SK-N-SH (cell line): Measurements from ENCODE around the gene ZNF496. TPM values are rescaled to one million over a fixed set of nuclear protein-coding genes. Genes with fewer than 3 reads are reported as not detected.

ENCODE experiments used
- CTCF ChIA-PET: fragments of 300-600, 350-600 bp; formaldehyde crosslinking; extraction: SDS; loops from one replicate; lab custom pipeline; 2021; lab: Yijun Ruan, JAX
- POLR2A ChIA-PET: fragments of 350-600 bp; sonication (Branson Sonifier 250); formaldehyde crosslinking; extraction: SDS; loops from one replicate; lab custom pipeline; 2020; ENCODE audit warnings: antibody characterized with exemption, inconsistent platforms; lab: Yijun Ruan, JAX
- DNase-seq: peaks from one replicate; pipeline ENCODE4 v3.0.0; 2012
- H2AFZ ChIP-seq: fragments of 200-600 bp; sonication (generic); 2 replicates; pipeline ENCODE4 v1.8.1; 2016; ENCODE audit warnings: antibody characterized with exemption, mild to moderate bottlenecking, low read depth
- H3F3A ChIP-seq: fragments of 200-600 bp; sonication (generic); replicated peaks from 2 replicates; pipeline ENCODE3; 2016; ENCODE audit warnings: antibody characterized with exemption, mild to moderate bottlenecking; ENCODE audit not compliant: insufficient read depth
- H3K27ac ChIP-seq, 2 experiments: fragments of 200-500 bp in 1 of 2; fragments of 200-600 bp in 1 of 2; sonication (Bioruptor generic) in 1 of 2; sonication (generic), shearing (Covaris generic) in 1 of 2; 2 replicates each; pipeline versions ENCODE4 v1.5.1 to v1.6.1; 2014 to 2016; ENCODE audit warnings: low read depth in 2 of 2, inconsistent platforms in 1 of 2, low read length in 1 of 2, mild to moderate bottlenecking in 1 of 2, mixed read lengths in 1 of 2
- H3K27me3 ChIP-seq: fragments of 200-600 bp; sonication (generic), shearing (Covaris generic); 2 replicates; pipeline ENCODE4 v1.6.1; 2016; ENCODE audit warnings: mixed run types; ENCODE audit not compliant: insufficient read depth
- H3K36me3 ChIP-seq, 2 experiments: fragments of 200-500 bp in 1 of 2; fragments of 200-600 bp in 1 of 2; sonication (Bioruptor generic) in 1 of 2; sonication (generic) in 1 of 2; replicated peaks in 1 of 2; 2 replicates each; pipeline versions ENCODE3 to v1.5.1; 2014 to 2016; ENCODE audit warnings: low read length in 1 of 2, mild to moderate bottlenecking in 1 of 2; ENCODE audit not compliant: insufficient read depth in 2 of 2, control insufficient read depth in 1 of 2
- H3K4me1 ChIP-seq, 2 experiments: fragments of 200-500 bp in 1 of 2; fragments of 200-600 bp in 1 of 2; sonication (Bioruptor generic) in 1 of 2; sonication (generic), shearing (Covaris generic) in 1 of 2; 2 replicates each; pipeline versions ENCODE4 v1.5.1 to v1.6.1; 2014 to 2016; ENCODE audit warnings: low read depth in 1 of 2, low read length in 1 of 2, mixed run types in 1 of 2; ENCODE audit not compliant: insufficient read depth in 2 of 2, control insufficient read depth in 1 of 2
- H3K4me2 ChIP-seq: fragments of 200-600 bp; sonication (generic), shearing (Covaris generic); 2 replicates; pipeline ENCODE4 v1.6.1; 2017; ENCODE audit warnings: mixed run types
- H3K4me3 ChIP-seq, 2 experiments: fragments of 200-500 bp in 1 of 2; fragments of 200-600 bp in 1 of 2; sonication (Bioruptor generic) in 1 of 2; sonication (generic), shearing (Covaris generic) in 1 of 2; 2 replicates each; pipeline versions ENCODE4 v1.5.1 to v1.8.1; 2014 to 2016; ENCODE audit warnings: low read depth in 2 of 2, inconsistent platforms in 1 of 2, low read length in 1 of 2, mild to moderate bottlenecking in 1 of 2, mixed read lengths in 1 of 2, moderate library complexity in 1 of 2
- H3K79me2 ChIP-seq: fragments of 200-600 bp; sonication (generic); 2 replicates; pipeline ENCODE4 v1.8.1; 2017; ENCODE audit warnings: mild to moderate bottlenecking; ENCODE audit not compliant: insufficient read depth
- H3K9ac ChIP-seq: fragments of 200-600 bp; sonication (generic); 2 replicates; pipeline ENCODE4 v1.6.1; 2017; ENCODE audit warnings: mixed run types
- H3K9me2 ChIP-seq: fragments of 200-600 bp; sonication (generic); 2 replicates; pipeline ENCODE4 v1.6.1; 2017; ENCODE audit warnings: mixed run types
- H3K9me3 ChIP-seq: fragments of 200-600 bp; sonication (generic); 2 replicates; pipeline ENCODE4 v1.6.1; 2017; ENCODE audit warnings: mixed run types, mild to moderate bottlenecking, moderate library complexity
- H4K20me1 ChIP-seq: fragments of 200-600 bp; sonication (generic); 2 replicates; pipeline ENCODE4 v1.6.1; 2017; ENCODE audit warnings: mild to moderate bottlenecking, mixed run types; ENCODE audit not compliant: insufficient read depth
- CHD2 ChIP-seq: fragments of 150-350 bp; IDR thresholded peaks from 2 replicates; pipeline ENCODE4 v1.6.1; 2018; ENCODE audit warnings: low read length; ENCODE audit not compliant: partially characterized antibody
- ELF1 ChIP-seq: IDR thresholded peaks from 2 replicates; pipeline ENCODE4 v1.4.0; 2012
- EZH2phosphoT487 ChIP-seq: fragments of 200-600 bp; sonication (generic); IDR thresholded peaks from 2 replicates; pipeline ENCODE4 v1.6.1; 2017; ENCODE audit warnings: low read depth, mixed run types, mild to moderate bottlenecking, antibody characterized with exemption, moderate library complexity, borderline replicate concordance
- FOXJ3 ChIP-seq: sonication (generic); formaldehyde crosslinking; IDR thresholded peaks from 2 replicates; pipeline ENCODE4 v1.5.1; 2020; ENCODE audit warnings: mild to moderate bottlenecking, missing genetic modification reagents
- GATA2 ChIP-seq: sonication (generic); formaldehyde crosslinking; IDR thresholded peaks from 2 replicates; pipeline ENCODE4 v1.5.0; 2020; ENCODE audit warnings: mild to moderate bottlenecking, missing genetic modification reagents
- NRF1 ChIP-seq: IDR thresholded peaks from 2 replicates; pipeline ENCODE4 v1.6.1; 2012; ENCODE audit warnings: low read depth, mild to moderate bottlenecking, low read length
- PBX3 ChIP-seq: IDR thresholded peaks from 2 replicates; pipeline ENCODE4; 2012
- RAD21 ChIP-seq: IDR thresholded peaks from 2 replicates; pipeline ENCODE4 v1.6.1; 2012; ENCODE audit warnings: mild to moderate bottlenecking, low read length
- REST ChIP-seq: IDR thresholded peaks from 2 replicates; pipeline ENCODE4 v1.6.1; 2012; ENCODE audit warnings: mild to moderate bottlenecking, low read depth, low read length, moderate library complexity
- RFX5 ChIP-seq: IDR thresholded peaks from 2 replicates; pipeline ENCODE4 v1.6.1; 2012; ENCODE audit warnings: mild to moderate bottlenecking, improper control_type of control experiment, low read length
- SIN3A ChIP-seq: IDR thresholded peaks from 2 replicates; pipeline ENCODE4 v1.6.1; 2012; ENCODE audit warnings: low read depth, mild to moderate bottlenecking, low read length, moderate library complexity, borderline replicate concordance
- SMC3 ChIP-seq: IDR thresholded peaks from 2 replicates; pipeline ENCODE4 v1.6.1; 2012; ENCODE audit warnings: low read depth, low read length, improper control_type of control experiment
- TAF1 ChIP-seq: IDR thresholded peaks from 2 replicates; pipeline ENCODE4 v1.6.1; 2012; ENCODE audit warnings: low read depth, mild to moderate bottlenecking, low read length, moderate library complexity, borderline replicate concordance
- TCF12 ChIP-seq: IDR thresholded peaks from 2 replicates; pipeline ENCODE4 v1.4.0; 2012
- TEAD4 ChIP-seq: IDR thresholded peaks from 2 replicates; pipeline ENCODE4 v1.4.0; 2012; ENCODE audit warnings: mild to moderate bottlenecking, borderline replicate concordance; ENCODE audit not compliant: insufficient read depth
- USF1 ChIP-seq: IDR thresholded peaks from 2 replicates; pipeline ENCODE4 v1.4.0; 2012; ENCODE audit warnings: low read depth, borderline replicate concordance
- USF2 ChIP-seq: fragments of 150-350 bp; IDR thresholded peaks from 2 replicates; pipeline ENCODE4 v1.6.1; 2017; ENCODE audit warnings: antibody characterized with exemption, low read length, low read depth, borderline replicate concordance
- YY1 ChIP-seq: IDR thresholded peaks from 2 replicates; pipeline ENCODE4 v1.4.0; 2012; ENCODE audit warnings: low read depth, mild to moderate bottlenecking
- WGBS: methylation state at CpG from one replicate; pipeline ENCODE4 v1.1.6; 2017; ENCODE audit warnings: low lambda C conversion rate; 5-methylcytosine and 5-hydroxymethylcytosine counted together
- polyA plus RNA-seq, 3 experiments: library from polyadenylated mRNA; depleted of rRNA; stranded (reverse); fragments of >200 nt; gene quantifications; 2 replicates each; pipeline ENCODE4 v1.2.3, GENCODE V29; 2012
- TF ChIP-seq, protein P1 (sequence below): IDR thresholded peaks from 2 replicates; pipeline ENCODE4 v1.4.0; 2012; ENCODE audit warnings: low read depth

Gene ZNF496
- polyA plus RNA-seq, 1 of the 3 experiments (the other 2 are of a cell fraction) = 23.2 TPM

DNA sequence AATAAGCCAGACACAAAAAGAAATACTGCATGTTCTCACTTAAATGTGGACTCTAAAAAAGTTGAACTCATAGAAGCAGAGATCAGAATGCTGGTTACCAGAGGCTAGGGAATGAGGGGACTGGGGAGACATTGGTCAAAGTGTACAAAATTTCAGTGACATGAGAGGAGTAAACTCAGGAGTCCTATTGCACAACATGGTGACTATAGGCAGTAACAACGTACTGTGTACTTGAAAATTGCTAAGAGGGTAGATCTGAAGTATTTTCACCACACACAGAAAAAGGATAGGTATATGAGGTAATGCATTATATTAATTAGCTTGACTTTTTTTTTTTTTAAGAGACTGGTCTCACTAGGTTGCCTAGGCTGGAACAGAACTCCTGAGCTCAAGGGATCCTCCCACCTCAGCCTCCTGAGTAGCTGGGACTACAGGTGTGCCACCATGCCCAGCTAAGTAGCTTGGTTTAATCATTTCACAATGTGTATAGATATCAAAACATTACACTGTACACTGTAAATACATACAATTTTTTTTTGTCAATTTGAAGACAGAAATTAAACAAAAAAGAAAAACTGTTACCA lies 7.4 kb downstream of the ZNF496 start:
- no peaks in the 10 kb centered on the region for H4K20me1 ChIP-seq
- H3K9me3 ChIP-seq = no peaks in the 10 kb centered on the region
- H3K9me2 ChIP-seq = no peaks in the 10 kb centered on the region
- 100% methylated on average over 1 of the region's 1 CpG for WGBS
- peaks cover 63 to 93% of the 10 kb centered on the region in 2 experiments for H3K36me3 ChIP-seq
- POLR2A ChIA-PET = no interaction called here
- H3K9ac ChIP-seq = no peak overlapping the region
- no peaks in the 10 kb centered on the region for H3K4me1 ChIP-seq
- H3K4me3 ChIP-seq = no peak overlapping the region
- no peak for DNase-seq
- TF ChIP-seq, protein P1, sequence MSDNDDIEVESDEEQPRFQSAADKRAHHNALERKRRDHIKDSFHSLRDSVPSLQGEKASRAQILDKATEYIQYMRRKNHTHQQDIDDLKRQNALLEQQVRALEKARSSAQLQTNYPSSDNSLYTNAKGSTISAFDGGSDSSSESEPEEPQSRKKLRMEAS = no peak
- TF ChIP-seq TAF1 (no peak), PBX3 (no peak), USF1 (no peak), RFX5 (no peak), CHD2 (no peak), YY1 (no peak), EZH2phosphoT487 (no peak), SMC3 (no peak), TCF12 (no peak), GATA2 (CRISPR knock-in tag) (no peak), TEAD4 (no peak)
- H3K79me2 ChIP-seq = peaks cover 24% of the 10 kb centered on the region
- CTCF ChIA-PET = no interaction called here
- H3K27ac ChIP-seq = no peak overlapping the region
- H2AFZ ChIP-seq = no peak overlapping the region
- no peaks in the 10 kb centered on the region for H3F3A ChIP-seq
- H3K4me2 ChIP-seq = no peak overlapping the region
- H3K27me3 ChIP-seq = no peaks in the 10 kb centered on the region

DNA sequence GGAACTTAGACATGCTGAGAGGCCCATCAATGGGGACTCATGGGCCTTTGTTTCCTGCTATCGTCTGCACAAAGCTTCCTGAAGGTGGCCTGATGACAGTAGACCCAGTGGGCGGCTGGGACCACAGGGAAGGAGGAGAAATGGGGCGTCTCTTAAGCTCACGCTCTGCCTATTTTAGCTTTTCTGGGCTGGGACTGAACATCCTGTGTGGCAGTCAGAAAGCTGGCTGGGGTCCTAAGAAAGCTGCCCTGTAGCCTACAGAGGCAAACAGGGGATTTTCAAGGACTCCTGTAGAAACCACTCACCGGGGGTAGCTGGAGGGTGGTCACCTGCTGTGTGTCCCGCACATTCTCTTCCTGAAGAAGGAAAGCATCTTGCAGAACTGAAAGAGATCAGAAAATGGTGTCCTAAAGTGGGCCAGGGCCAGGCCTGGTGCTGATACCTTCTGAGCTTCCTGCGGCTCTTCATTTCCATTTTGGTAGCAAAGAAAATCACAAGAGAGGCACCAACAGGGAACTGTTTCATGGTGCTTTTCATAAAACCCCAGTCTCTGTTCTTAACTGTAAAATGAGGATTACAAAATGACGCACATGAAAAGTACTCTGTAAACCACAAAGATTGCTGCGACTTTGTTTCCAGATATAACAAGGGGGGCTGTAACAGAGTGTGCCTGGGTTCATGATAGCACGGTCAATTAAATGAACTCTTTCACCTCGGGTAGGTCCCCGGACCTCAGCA lies 8.6 kb downstream of the ZNF496 start:
- H3K9me2 ChIP-seq = no peaks in the 10 kb centered on the region
- 89% methylated on average over 12 of the region's 12 CpGs for WGBS
- no peak overlapping the region for H2AFZ ChIP-seq
- no peak overlapping the region for H3K4me3 ChIP-seq
- H4K20me1 ChIP-seq = no peaks in the 10 kb centered on the region
- no peak overlapping the region for H3K27ac ChIP-seq
- DNase-seq = no peak
- H3K9me3 ChIP-seq = no peaks in the 10 kb centered on the region
- POLR2A ChIA-PET = no interaction called here
- H3K36me3 ChIP-seq = peaks cover 60 to 87% of the 10 kb centered on the region in 2 experiments
- CTCF ChIA-PET = no interaction called here
- peaks cover 12% of the 10 kb centered on the region; the same call in 1 of the 2 replicates for H3K79me2 ChIP-seq
- H3K27me3 ChIP-seq = no peaks in the 10 kb centered on the region
- no peak overlapping the region for H3K4me2 ChIP-seq
- H3F3A ChIP-seq = no peaks in the 10 kb centered on the region
- H3K4me1 ChIP-seq = no peaks in the 10 kb centered on the region
- TF ChIP-seq NRF1 (no peak), FOXJ3 (no peak), REST (no peak), ELF1 (no peak), USF2 (no peak), TEAD4 (no peak), RAD21 (no peak), SIN3A (no peak)
- TF ChIP-seq, protein P1 = no peak
- H3K9ac ChIP-seq = no peak overlapping the region
